ENCODE data around the gene SLC25A18. TPM values are rescaled to one million over a fixed set of nuclear protein-coding genes. Genes with fewer than 3 reads are reported as not detected.

The SLC25A18 gene
- total and polyA plus RNA-seq, 2 of the 4 experiments (the other 2 are of a cell fraction), result 0.05 TPM; not detected in 1

DNA sequence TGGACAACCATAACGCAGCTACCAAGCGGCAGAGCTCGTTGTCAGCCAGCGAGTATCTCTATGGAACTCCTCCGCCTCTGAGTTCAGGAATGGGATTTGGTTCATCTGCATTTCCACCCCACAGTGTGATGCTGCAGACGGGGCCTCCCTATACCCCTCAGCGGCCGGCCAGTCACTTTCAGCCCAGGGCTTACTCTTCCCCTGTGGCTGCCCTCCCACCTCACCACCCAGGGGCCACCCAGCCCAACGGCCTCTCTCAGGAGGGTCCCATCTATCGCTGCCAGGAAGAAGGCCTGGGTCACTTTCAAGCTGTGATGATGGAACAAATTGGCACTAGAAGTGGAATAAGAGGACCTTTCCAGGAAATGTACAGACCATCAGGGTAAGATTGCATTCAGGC is 14.1 kb upstream of the SLC25A18 start:
- CTCF ChIA-PET, result interaction anchor here (0.6 kb wide), 1 partner anchor 9 kb away, joined by 4 read pairs; no protein-coding TSS in a partner anchor
- H3K23ac ChIP-seq (ENCODE audit: low read depth, low read length), result no peak overlapping the region
- TF ChIP-seq MAZ (IDR thresholded peaks at IDR 0.05; ENCODE audit: borderline replicate concordance, low read depth, low read length) (no peak), BHLHE40 (IDR thresholded peaks at IDR 0.05; ENCODE audit: low read depth, low read length) (no peak), RAD21 (IDR thresholded peaks at IDR 0.05; ENCODE audit: low read length) (no peak), CHD1 (IDR thresholded peaks at IDR 0.05; ENCODE audit: low read depth, low read length) (no peak), MXI1 (IDR thresholded peaks at IDR 0.05; ENCODE audit: borderline replicate concordance, low read depth, low read length) (no peak), RFX5 (IDR thresholded peaks at IDR 0.05; ENCODE audit: low read depth, low read length) (no peak), ELK1 (IDR thresholded peaks at IDR 0.05; ENCODE audit: borderline replicate concordance, low read depth, low read length) (no peak), FOS (IDR thresholded peaks at IDR 0.05; ENCODE audit: low read depth, low read length) (no peak), SMC3 (IDR thresholded peaks at IDR 0.05; ENCODE audit: low read depth, low read length) (no peak), NFE2L2 (IDR thresholded peaks at IDR 0.05; ENCODE audit: low read depth, low read length) (no peak), MAFK (IDR thresholded peaks at IDR 0.05; ENCODE audit: low read depth, low read length) (no peak), RCOR1 (IDR thresholded peaks at IDR 0.05; ENCODE audit: insufficient replicate concordance, low read length) (no peak), CEBPB (IDR thresholded peaks at IDR 0.05; ENCODE audit: low read depth, low read length) (no peak), POLR2A (IDR thresholded peaks at IDR 0.05; ENCODE audit: low read depth, low read length) (no peak)
- TF ChIP-seq, protein P1, sequence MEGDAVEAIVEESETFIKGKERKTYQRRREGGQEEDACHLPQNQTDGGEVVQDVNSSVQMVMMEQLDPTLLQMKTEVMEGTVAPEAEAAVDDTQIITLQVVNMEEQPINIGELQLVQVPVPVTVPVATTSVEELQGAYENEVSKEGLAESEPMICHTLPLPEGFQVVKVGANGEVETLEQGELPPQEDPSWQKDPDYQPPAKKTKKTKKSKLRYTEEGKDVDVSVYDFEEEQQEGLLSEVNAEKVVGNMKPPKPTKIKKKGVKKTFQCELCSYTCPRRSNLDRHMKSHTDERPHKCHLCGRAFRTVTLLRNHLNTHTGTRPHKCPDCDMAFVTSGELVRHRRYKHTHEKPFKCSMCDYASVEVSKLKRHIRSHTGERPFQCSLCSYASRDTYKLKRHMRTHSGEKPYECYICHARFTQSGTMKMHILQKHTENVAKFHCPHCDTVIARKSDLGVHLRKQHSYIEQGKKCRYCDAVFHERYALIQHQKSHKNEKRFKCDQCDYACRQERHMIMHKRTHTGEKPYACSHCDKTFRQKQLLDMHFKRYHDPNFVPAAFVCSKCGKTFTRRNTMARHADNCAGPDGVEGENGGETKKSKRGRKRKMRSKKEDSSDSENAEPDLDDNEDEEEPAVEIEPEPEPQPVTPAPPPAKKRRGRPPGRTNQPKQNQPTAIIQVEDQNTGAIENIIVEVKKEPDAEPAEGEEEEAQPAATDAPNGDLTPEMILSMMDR (conservative IDR thresholded peaks at IDR 0.05; ENCODE audit: low read depth, low read length), result no peak
- TF ChIP-seq, protein P2, sequence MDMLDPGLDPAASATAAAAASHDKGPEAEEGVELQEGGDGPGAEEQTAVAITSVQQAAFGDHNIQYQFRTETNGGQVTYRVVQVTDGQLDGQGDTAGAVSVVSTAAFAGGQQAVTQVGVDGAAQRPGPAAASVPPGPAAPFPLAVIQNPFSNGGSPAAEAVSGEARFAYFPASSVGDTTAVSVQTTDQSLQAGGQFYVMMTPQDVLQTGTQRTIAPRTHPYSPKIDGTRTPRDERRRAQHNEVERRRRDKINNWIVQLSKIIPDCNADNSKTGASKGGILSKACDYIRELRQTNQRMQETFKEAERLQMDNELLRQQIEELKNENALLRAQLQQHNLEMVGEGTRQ (IDR thresholded peaks at IDR 0.05; ENCODE audit: low read depth, low read length), result no peak
- H3K56ac ChIP-seq (ENCODE audit: extremely low read depth, insufficient read depth, low read length), result no peak overlapping the region
- H3K36me3 ChIP-seq (ENCODE audit: control insufficient read depth, insufficient read depth, low read length), result no peaks in the 10 kb centered on the region
- intact Hi-C loops (cut with micrococcal nuclease), result no loop called here
- no peak overlapping the region for H4K8ac ChIP-seq (ENCODE audit: low read depth in 2 of 2, low read length in 2 of 2)
- no peak overlapping the region for H3K4me2 ChIP-seq (ENCODE audit: low read depth, low read length)
- H3K79me1 ChIP-seq (ENCODE audit: low read depth in 1 of 2, low read length in 2 of 2), result no peaks in the 10 kb centered on the region
- H2AK5ac ChIP-seq (ENCODE audit: low read depth, low read length), result no peak overlapping the region
- no TSS peak for BruUV-seq (replicated peaks)
- dilution Hi-C loops (cut with HindIII; ENCODE audit: low sequenced_read_pairs, unreplicated experiment), result no loop called here
- H2BK5ac ChIP-seq (ENCODE audit: low read depth, low read length, poor library complexity, severe bottlenecking), result no peak overlapping the region
- peaks cover 4% of the 10 kb centered on the region for H3K27me3 ChIP-seq (ENCODE audit: control insufficient read depth, insufficient read depth, low read length)
- H4K5ac ChIP-seq (ENCODE audit: low read depth, low read length), result no peak overlapping the region
- H4K20me1 ChIP-seq (ENCODE audit: insufficient read depth, low read length), result no peaks in the 10 kb centered on the region
- H3K4ac ChIP-seq (ENCODE audit: low read depth, low read length), result no peak overlapping the region
- H2BK120ac ChIP-seq (ENCODE audit: low read depth, low read length), result no peak overlapping the region
- no peak overlapping the region for H3K18ac ChIP-seq (ENCODE audit: low read depth, low read length)
- no peak overlapping the region for H2BK20ac ChIP-seq (ENCODE audit: low read depth, low read length)
- H3K4me3 ChIP-seq (ENCODE audit: insufficient read depth, low read depth, low read length), result no peak overlapping the region
- in situ Hi-C loops (cut with MboI; ENCODE audit: low sequenced_read_pairs), result no loop called here
- no peak overlapping the region for H4K91ac ChIP-seq (ENCODE audit: insufficient read depth, low read depth, low read length)
- no peak overlapping the region for H2BK15ac ChIP-seq (ENCODE audit: low read depth, low read length)
- no peaks in the 10 kb centered on the region for H3K9me3 ChIP-seq (ENCODE audit: control insufficient read depth, insufficient read depth, low read length)
- POLR2A ChIA-PET (ENCODE audit: unreplicated experiment), result no interaction called here
- no peak for ATAC-seq (ENCODE audit: low read depth)
- no peaks in the 10 kb centered on the region for H3K4me1 ChIP-seq (ENCODE audit: control insufficient read depth, insufficient read depth, low read length)
- no peak overlapping the region for H2AFZ ChIP-seq (replicated peaks; ENCODE audit: low read length, poor library complexity)
- no peaks in the 10 kb centered on the region for H3K9me1 ChIP-seq (ENCODE audit: insufficient read depth, low read length)
- H3K9ac ChIP-seq (ENCODE audit: low read depth, low read length), result no peak overlapping the region
- no CpG with 5 or more reads among the region's 10 CpGs for WGBS, 2 experiments (ENCODE audit: extremely low coverage in 2 of 2, insufficient read length in 1 of 2)
- H2AK9ac ChIP-seq (replicated peaks; ENCODE audit: low read depth, low read length, poor library complexity), result no peak overlapping the region
- H3K27ac ChIP-seq (ENCODE audit: insufficient read depth, low read length), result no peak overlapping the region
- DNase-seq, result no peak
- H3K14ac ChIP-seq (replicated peaks; ENCODE audit: low read depth, low read length), result no peak overlapping the region

Data from IMR-90 (cell line).